ENCODE data around the gene TRAF4. TPM values are rescaled to one million over a fixed set of nuclear protein-coding genes. Genes with fewer than 3 reads are reported as not detected.

TRAF4 gene
- total RNA-seq, result 106 and 108 TPM in 2 replicates

- intact Hi-C loops (cut with micrococcal nuclease), result loop anchor here (1.0 to 5.0 kb wide), 3 partner anchors 15 to 209 kb away; partner anchors contain the start of genes NEK8 and PHF12
These were observed at the start of gene TRAF4 for GRCh38 chr17:28743243-28744103. TSS of gene TRAF4 (plus strand) at chr17:28744011. CDS start at chr17:28744113, 102 bp downstream.

GRCh38 chr17:28698253-28698941 is 45.4 kb upstream of the TRAF4 start:
- intact Hi-C loops (cut with micrococcal nuclease), result no loop called here

GRCh38 chr17:28700278-28700677 is 43.5 kb upstream of the TRAF4 start:
- intact Hi-C loops (cut with micrococcal nuclease), result no loop called here

- intact Hi-C loops (cut with micrococcal nuclease), result no loop called here
These were observed 42.9 kb upstream of the TRAF4 start for GRCh38 chr17:28700830-28701492.

- intact Hi-C loops (cut with micrococcal nuclease), result no loop called here
These were observed 41.6 kb upstream of the TRAF4 start for GRCh38 chr17:28702026-28702751.

- intact Hi-C loops (cut with micrococcal nuclease), result no loop called here
These were observed 41.1 kb upstream of the TRAF4 start for GRCh38 chr17:28702752-28703150.

GRCh38 chr17:28703552-28704218 is 40.1 kb upstream of the TRAF4 start:
- intact Hi-C loops (cut with micrococcal nuclease), result no loop called here

- intact Hi-C loops (cut with micrococcal nuclease), result no loop called here
These were observed 39.5 kb upstream of the TRAF4 start for GRCh38 chr17:28704219-28704858.

- intact Hi-C loops (cut with micrococcal nuclease), result no loop called here
These were observed 38.6 kb upstream of the TRAF4 start for GRCh38 chr17:28705074-28705659.

GRCh38 chr17:28705728-28706334 is 38.0 kb upstream of the TRAF4 start:
- intact Hi-C loops (cut with micrococcal nuclease), result no loop called here

- intact Hi-C loops (cut with micrococcal nuclease), result no loop called here
These were observed 37.1 kb upstream of the TRAF4 start for GRCh38 chr17:28706471-28707338.

GRCh38 chr17:28707339-28707720 is 36.5 kb upstream of the TRAF4 start:
- intact Hi-C loops (cut with micrococcal nuclease), result no loop called here

- intact Hi-C loops (cut with micrococcal nuclease), result loop anchor here (1.0 to 5.0 kb wide), 10 partner anchors 8 to 856 kb away; partner anchors contain the start of genes ABHD15, ALDOC, BLTP2 and IFT20
These were observed 32.7 kb upstream of the TRAF4 start for GRCh38 chr17:28710861-28711722.

- intact Hi-C loops (cut with micrococcal nuclease), result loop anchor here (1.0 to 5.0 kb wide), 10 partner anchors 8 to 856 kb away; partner anchors contain the start of genes ABHD15, ALDOC, BLTP2 and IFT20
These were observed 32.1 kb upstream of the TRAF4 start, which contains the start of gene PROCA1 for GRCh38 chr17:28711723-28712031. TSS of gene PROCA1 (minus strand) at chr17:28711888. CDS start at chr17:28711660, 228 bp downstream.

- intact Hi-C loops (cut with micrococcal nuclease), result loop anchor here (5.0 kb wide), 2 partner anchors 340 to 855 kb away; partner anchors contain the start of genes ABHD15, SARM1, TP53I13 and VTN
These were observed 31.6 kb upstream of the TRAF4 start for GRCh38 chr17:28712032-28712704.

GRCh38 chr17:28712705-28713415 is 31.0 kb upstream of the TRAF4 start:
- intact Hi-C loops (cut with micrococcal nuclease), result loop anchor here (5.0 kb wide), 2 partner anchors 341 to 854 kb away; partner anchors contain the start of genes ABHD15, SARM1, TP53I13 and VTN

Measured in T-helper 1 cell treated with Interleukin-12 subunit alpha and Interleukin-12 subunit beta and Interleukin-4 antibody, amounts not matched to agents 30 ng/mL and 1 ng/mL, for 36 hours (primary cell).